Measurements from ENCODE around the gene RHBDF2.

The RHBDF2 gene

GRCh38 chr17:76438906-76439305 is 62.3 kb downstream of the RHBDF2 start:
- Histone ChIP-seq H2BK5ac (ENCODE audit: low read depth, low read length, poor library complexity) (no peak overlapping the region), H2BK12ac (ENCODE audit: low read length) (no peak overlapping the region), H2AFZ (ENCODE audit: insufficient read depth, low read length, poor library complexity) (no peak overlapping the region), H3K27me3 (ENCODE audit: insufficient read depth, low read length) (no peaks in the 10 kb centered on the region), H3K27ac (ENCODE audit: low read depth, low read length) (no peak overlapping the region), H3K79me1 (ENCODE audit: low read length) (no peaks in the 10 kb centered on the region), H4K8ac (ENCODE audit: low read depth, low read length) (no peak overlapping the region), H3K23ac (ENCODE audit: low read length) (no peak overlapping the region), H4K91ac (ENCODE audit: low read depth, low read length) (no peak overlapping the region), H3K4me1 (ENCODE audit: control insufficient read depth in 1 of 2, insufficient read depth in 2 of 2, low read length in 2 of 2) (peaks cover 0 to 2% of the 10 kb centered on the region in 2 experiments), H3K36me3 (ENCODE audit: control insufficient read depth in 1 of 2, insufficient read depth in 2 of 2, low read length in 2 of 2) (no peaks in the 10 kb centered on the region), H3K18ac (ENCODE audit: low read length) (no peak overlapping the region), H3K14ac (ENCODE audit: low read length) (no peak overlapping the region), H3K4ac (ENCODE audit: low read depth, low read length) (no peak overlapping the region), H3K4me2 (ENCODE audit: low read length) (no peak overlapping the region), H2AK5ac (ENCODE audit: low read length) (no peak overlapping the region), H3K4me3 (ENCODE audit: low read depth, low read length) (no peak overlapping the region), H2BK120ac (ENCODE audit: insufficient read depth, low read length, poor library complexity) (no peak overlapping the region), H4K12ac (ENCODE audit: low read depth, low read length) (no peak overlapping the region), H3K79me2 (ENCODE audit: control insufficient read depth, insufficient read depth, low read length, poor library complexity) (peaks cover 2% of the 10 kb centered on the region), H3K9me3 (ENCODE audit: insufficient read depth, low read depth, low read length) (peaks cover 5% of the 10 kb centered on the region), H3K9ac (ENCODE audit: low read length) (no peak overlapping the region)
- WGBS (ENCODE audit: extremely low coverage, insufficient coverage, insufficient read length): no CpG with 5 or more reads among the region's 9 CpGs
- DNase-seq: no peak

- H2AK5ac ChIP-seq (ENCODE audit: low read length): no peak overlapping the region
- no peak overlapping the region for H4K12ac ChIP-seq (ENCODE audit: low read depth, low read length)
- no CpG with 5 or more reads among the region's 13 CpGs for WGBS (ENCODE audit: extremely low coverage, insufficient coverage, insufficient read length)
- no peaks in the 10 kb centered on the region for H3K79me1 ChIP-seq (ENCODE audit: low read length)
- H3K79me2 ChIP-seq (ENCODE audit: control insufficient read depth, insufficient read depth, low read length, poor library complexity): peaks cover 2% of the 10 kb centered on the region
- no peak overlapping the region for H4K91ac ChIP-seq (ENCODE audit: low read depth, low read length)
- no peak overlapping the region for H3K23ac ChIP-seq (ENCODE audit: low read length)
- no peak overlapping the region for H3K4ac ChIP-seq (ENCODE audit: low read depth, low read length)
- H3K4me3 ChIP-seq (ENCODE audit: low read depth, low read length): no peak overlapping the region
- no peak overlapping the region for H4K8ac ChIP-seq (ENCODE audit: low read depth, low read length)
- no peak overlapping the region for H3K27ac ChIP-seq (ENCODE audit: low read depth, low read length)
- H3K27me3 ChIP-seq (ENCODE audit: insufficient read depth, low read length): no peaks in the 10 kb centered on the region
- no peak overlapping the region for H3K18ac ChIP-seq (ENCODE audit: low read length)
- H3K9me3 ChIP-seq (ENCODE audit: insufficient read depth, low read depth, low read length): peaks cover 5% of the 10 kb centered on the region
- no peak overlapping the region for H3K14ac ChIP-seq (ENCODE audit: low read length)
- DNase-seq: no peak
- no peak overlapping the region for H3K4me2 ChIP-seq (ENCODE audit: low read length)
- H2BK120ac ChIP-seq (ENCODE audit: insufficient read depth, low read length, poor library complexity): no peak overlapping the region
- peaks cover 0 to 2% of the 10 kb centered on the region in 2 experiments for H3K4me1 ChIP-seq (ENCODE audit: control insufficient read depth in 1 of 2, insufficient read depth in 2 of 2, low read length in 2 of 2)
- no peak overlapping the region for H2BK12ac ChIP-seq (ENCODE audit: low read length)
- no peak overlapping the region for H2AFZ ChIP-seq (ENCODE audit: insufficient read depth, low read length, poor library complexity)
- no peaks in the 10 kb centered on the region for H3K36me3 ChIP-seq (ENCODE audit: control insufficient read depth in 1 of 2, insufficient read depth in 2 of 2, low read length in 2 of 2)
- H2BK5ac ChIP-seq (ENCODE audit: low read depth, low read length, poor library complexity): no peak overlapping the region
- H3K9ac ChIP-seq (ENCODE audit: low read length): no peak overlapping the region
Observed at GRCh38 chr17:76437467-76438402, 63.5 kb downstream of the RHBDF2 start.

GRCh38 chr17:76435751-76436150 is 65.5 kb downstream of the RHBDF2 start:
- H3K9ac ChIP-seq (ENCODE audit: low read length): no peak overlapping the region
- no peaks in the 10 kb centered on the region for H3K36me3 ChIP-seq (ENCODE audit: control insufficient read depth in 1 of 2, insufficient read depth in 2 of 2, low read length in 2 of 2)
- no peak overlapping the region for H4K12ac ChIP-seq (ENCODE audit: low read depth, low read length)
- no peak overlapping the region for H3K4me3 ChIP-seq (ENCODE audit: low read depth, low read length)
- no peaks in the 10 kb centered on the region for H3K4me1 ChIP-seq (ENCODE audit: control insufficient read depth in 1 of 2, insufficient read depth in 2 of 2, low read length in 2 of 2)
- H3K27me3 ChIP-seq (ENCODE audit: insufficient read depth, low read length): no peaks in the 10 kb centered on the region
- H3K79me2 ChIP-seq (ENCODE audit: control insufficient read depth, insufficient read depth, low read length, poor library complexity): peaks cover 2% of the 10 kb centered on the region
- H3K9me3 ChIP-seq (ENCODE audit: insufficient read depth, low read depth, low read length): peaks cover 5% of the 10 kb centered on the region
- WGBS (ENCODE audit: extremely low coverage, insufficient coverage, insufficient read length): no CpG with 5 or more reads among the region's 11 CpGs
- no peak overlapping the region for H2BK12ac ChIP-seq (ENCODE audit: low read length)
- H4K91ac ChIP-seq (ENCODE audit: low read depth, low read length): no peak overlapping the region
- no peaks in the 10 kb centered on the region for H3K79me1 ChIP-seq (ENCODE audit: low read length)
- no peak overlapping the region for H3K14ac ChIP-seq (ENCODE audit: low read length)
- H2BK120ac ChIP-seq (ENCODE audit: insufficient read depth, low read length, poor library complexity): no peak overlapping the region
- H4K8ac ChIP-seq (ENCODE audit: low read depth, low read length): no peak overlapping the region
- no peak overlapping the region for H2AFZ ChIP-seq (ENCODE audit: insufficient read depth, low read length, poor library complexity)
- H3K4ac ChIP-seq (ENCODE audit: low read depth, low read length): peak overlapping the region; percentile 9
- H2BK5ac ChIP-seq (ENCODE audit: low read depth, low read length, poor library complexity): no peak overlapping the region
- no peak overlapping the region for H3K4me2 ChIP-seq (ENCODE audit: low read length)
- H3K27ac ChIP-seq (ENCODE audit: low read depth, low read length): no peak overlapping the region
- no peak overlapping the region for H3K23ac ChIP-seq (ENCODE audit: low read length)
- no peak overlapping the region for H2AK5ac ChIP-seq (ENCODE audit: low read length)
- DNase-seq: no peak
- H3K18ac ChIP-seq (ENCODE audit: low read length): peak overlapping the region; percentile 17

GRCh38 chr17:76434870-76435269 is 66.4 kb downstream of the RHBDF2 start:
- H3K79me2 ChIP-seq (ENCODE audit: control insufficient read depth, insufficient read depth, low read length, poor library complexity): peaks cover 2% of the 10 kb centered on the region
- no peak overlapping the region for H3K4ac ChIP-seq (ENCODE audit: low read depth, low read length)
- no peaks in the 10 kb centered on the region for H3K4me1 ChIP-seq (ENCODE audit: control insufficient read depth in 1 of 2, insufficient read depth in 2 of 2, low read length in 2 of 2)
- no peak overlapping the region for H3K14ac ChIP-seq (ENCODE audit: low read length)
- H2BK12ac ChIP-seq (ENCODE audit: low read length): no peak overlapping the region
- H3K4me3 ChIP-seq (ENCODE audit: low read depth, low read length): no peak overlapping the region
- no peak overlapping the region for H2BK5ac ChIP-seq (ENCODE audit: low read depth, low read length, poor library complexity)
- no peak overlapping the region for H3K18ac ChIP-seq (ENCODE audit: low read length)
- H3K23ac ChIP-seq (ENCODE audit: low read length): no peak overlapping the region
- H3K9me3 ChIP-seq (ENCODE audit: insufficient read depth, low read depth, low read length): peaks cover 5% of the 10 kb centered on the region
- H4K12ac ChIP-seq (ENCODE audit: low read depth, low read length): no peak overlapping the region
- H2AFZ ChIP-seq (ENCODE audit: insufficient read depth, low read length, poor library complexity): no peak overlapping the region
- no peaks in the 10 kb centered on the region for H3K79me1 ChIP-seq (ENCODE audit: low read length)
- no peak overlapping the region for H2AK5ac ChIP-seq (ENCODE audit: low read length)
- no peak overlapping the region for H4K91ac ChIP-seq (ENCODE audit: low read depth, low read length)
- no peaks in the 10 kb centered on the region for H3K27me3 ChIP-seq (ENCODE audit: insufficient read depth, low read length)
- H4K8ac ChIP-seq (ENCODE audit: low read depth, low read length): no peak overlapping the region
- DNase-seq: no peak
- no peak overlapping the region for H3K27ac ChIP-seq (ENCODE audit: low read depth, low read length)
- WGBS (ENCODE audit: extremely low coverage, insufficient coverage, insufficient read length): no CpG with 5 or more reads among the region's 7 CpGs
- no peaks in the 10 kb centered on the region for H3K36me3 ChIP-seq (ENCODE audit: control insufficient read depth in 1 of 2, insufficient read depth in 2 of 2, low read length in 2 of 2)
- H3K9ac ChIP-seq (ENCODE audit: low read length): no peak overlapping the region
- no peak overlapping the region for H2BK120ac ChIP-seq (ENCODE audit: insufficient read depth, low read length, poor library complexity)
- H3K4me2 ChIP-seq (ENCODE audit: low read length): no peak overlapping the region

All from trophoblast cell (in vitro differentiated cells and primary cell).